ENCODE measurements around the gene ATP2A3.
A peak's percentile ranks its signal among the peaks of the same experiment; 100 is the strongest.

ATP2A3 gene

DNA sequence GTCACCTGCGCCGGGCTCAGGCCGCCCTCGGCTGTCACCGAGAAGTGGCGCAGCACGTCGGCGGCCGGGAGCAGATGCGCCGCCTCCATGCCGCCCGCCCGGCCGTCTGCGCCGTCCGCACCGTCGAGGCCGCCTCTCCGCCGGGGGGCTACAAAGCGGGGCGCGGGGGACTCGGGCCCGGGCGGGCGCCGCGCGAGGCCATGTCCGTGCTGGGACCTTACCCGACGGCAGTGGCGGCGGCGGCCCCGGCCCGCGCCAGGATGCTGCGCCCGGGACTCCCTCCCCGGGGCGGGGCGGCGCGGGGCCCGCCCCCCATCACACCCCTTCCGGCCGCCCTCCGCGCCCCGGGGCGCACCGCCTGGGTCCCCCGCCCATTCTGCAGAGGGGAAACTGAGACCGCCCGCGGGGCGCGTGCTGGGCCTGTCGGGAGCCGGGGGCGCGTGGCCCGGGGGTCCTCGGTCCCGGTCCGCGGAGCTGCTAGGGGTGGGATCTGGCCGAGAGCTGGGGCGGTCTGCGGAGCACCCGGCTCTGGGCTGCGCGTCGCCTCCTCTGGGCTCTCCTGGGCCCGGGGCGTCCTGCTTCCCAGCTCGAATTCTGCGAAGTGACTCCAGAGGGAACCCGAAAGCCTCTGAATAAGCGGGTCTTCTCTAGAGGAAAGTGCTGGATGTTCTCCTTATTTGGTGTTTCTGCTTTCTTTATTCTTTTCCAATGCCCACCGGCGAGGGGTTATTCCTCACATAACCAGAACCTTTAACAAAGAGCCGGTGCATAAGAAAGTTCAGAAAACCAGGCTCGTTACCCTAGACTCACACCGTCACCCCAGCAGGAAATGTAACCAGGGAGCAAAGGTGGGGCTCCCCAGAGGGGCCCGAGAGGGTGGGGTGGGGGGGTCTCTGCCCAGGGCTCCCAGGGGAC, at the start of gene ATP2A3:
TSS of gene ATP2A3 (minus strand) at position 235 of the 915 bp plus-strand sequence. CDS start at position 89, 146 bp downstream.
- no peak for TF ChIP-seq GATA2 (IDR thresholded peaks at IDR 0.05; ENCODE audit: low read depth, low read length)

DNA sequence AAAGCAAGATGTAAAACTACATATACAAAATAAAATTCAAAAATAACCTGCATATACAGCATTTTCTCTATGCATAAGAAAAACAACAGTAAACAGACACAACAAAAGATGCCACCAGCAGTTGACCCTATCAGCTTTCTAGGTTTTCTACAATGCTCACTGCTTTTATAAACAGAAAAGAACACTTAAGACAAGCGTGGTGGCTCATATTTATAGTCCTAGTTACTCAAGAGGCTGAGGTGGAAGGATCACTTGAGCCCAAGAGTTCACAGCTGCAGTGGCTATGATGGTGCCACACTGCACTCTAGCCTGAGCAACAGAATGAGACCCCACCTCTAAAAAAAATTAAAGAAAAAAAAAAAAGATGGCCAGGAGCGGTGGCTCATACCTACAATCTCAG, 46.5 kb upstream of the ATP2A3 start:
- no peak for TF ChIP-seq GATA2 (IDR thresholded peaks at IDR 0.05; ENCODE audit: low read depth, low read length)
- TF ChIP-seq GATA3 (IDR thresholded peaks at IDR 0.05; ENCODE audit: low read depth, low read length): no peak

DNA sequence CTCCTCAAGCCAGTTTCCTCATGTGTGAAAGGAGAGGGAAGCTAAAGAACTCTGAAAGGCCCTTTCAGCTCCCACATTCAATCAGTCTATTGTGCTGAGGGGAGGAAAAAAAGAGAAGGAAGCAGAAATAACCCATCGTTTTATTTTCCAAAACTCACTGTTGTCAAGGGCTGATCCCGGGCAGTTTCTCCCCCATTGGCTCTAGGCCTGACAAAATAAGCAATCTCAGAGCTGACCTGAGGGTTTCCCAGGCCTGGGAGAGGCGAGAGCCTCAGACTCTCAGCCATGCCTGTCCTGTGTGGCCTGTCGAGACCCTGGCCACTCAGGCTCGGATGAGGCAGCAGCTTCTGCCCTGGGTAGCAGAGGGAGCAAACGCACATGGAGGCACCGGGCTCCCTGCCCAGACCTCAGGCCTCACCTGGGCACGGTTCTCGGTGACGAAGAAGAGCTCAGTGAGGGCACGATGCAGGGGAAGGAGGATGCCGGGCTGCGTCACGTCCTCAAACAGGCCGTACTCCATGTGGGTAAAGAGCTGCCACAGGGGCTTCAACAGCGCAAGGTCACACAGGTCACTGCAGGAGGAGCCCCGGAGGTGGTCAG, 45.0 kb upstream of the ATP2A3 start:
- TF ChIP-seq GATA2 (IDR thresholded peaks at IDR 0.05; ENCODE audit: low read depth, low read length): no peak
- no peak for TF ChIP-seq GATA3 (IDR thresholded peaks at IDR 0.05; ENCODE audit: low read depth, low read length)

DNA sequence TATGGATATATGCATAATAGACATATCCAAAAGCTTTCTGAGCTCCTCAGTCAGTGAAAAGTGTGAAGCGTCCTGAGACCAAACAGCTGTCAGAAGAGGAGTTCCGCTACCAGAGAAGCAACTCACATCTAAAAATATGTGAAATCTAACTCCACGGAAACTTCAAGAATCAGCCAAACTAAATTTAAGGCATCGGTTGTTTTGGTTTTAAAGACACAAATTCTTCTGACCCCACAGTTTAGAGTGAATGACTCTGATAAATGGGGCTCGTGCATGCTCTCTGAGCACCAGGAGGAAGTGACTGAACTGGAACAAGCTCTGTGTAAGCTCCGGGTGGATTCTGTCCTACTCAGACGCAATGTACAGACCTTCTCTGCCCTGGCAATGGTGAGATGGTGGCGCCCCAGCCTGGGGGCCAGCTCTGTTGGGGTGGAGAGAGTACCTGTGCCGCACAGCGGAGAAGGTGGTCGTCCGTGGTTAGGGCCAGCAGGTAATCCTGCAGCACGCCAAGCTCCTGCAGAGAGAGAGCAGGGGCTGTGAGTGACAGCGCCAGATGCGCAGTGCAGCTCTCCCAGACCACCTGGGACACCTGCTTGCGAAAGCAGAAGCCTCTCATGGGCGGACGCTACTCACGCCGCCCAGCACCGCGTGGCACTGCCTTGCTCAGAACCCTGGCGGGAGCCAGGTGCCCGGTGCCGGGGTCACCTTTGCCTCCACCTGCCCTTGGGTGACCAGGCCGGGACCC, 44.4 kb upstream of the ATP2A3 start:
- TF ChIP-seq GATA3 (IDR thresholded peaks at IDR 0.05; ENCODE audit: low read depth, low read length): no peak
- no peak for TF ChIP-seq GATA2 (IDR thresholded peaks at IDR 0.05; ENCODE audit: low read depth, low read length)

DNA sequence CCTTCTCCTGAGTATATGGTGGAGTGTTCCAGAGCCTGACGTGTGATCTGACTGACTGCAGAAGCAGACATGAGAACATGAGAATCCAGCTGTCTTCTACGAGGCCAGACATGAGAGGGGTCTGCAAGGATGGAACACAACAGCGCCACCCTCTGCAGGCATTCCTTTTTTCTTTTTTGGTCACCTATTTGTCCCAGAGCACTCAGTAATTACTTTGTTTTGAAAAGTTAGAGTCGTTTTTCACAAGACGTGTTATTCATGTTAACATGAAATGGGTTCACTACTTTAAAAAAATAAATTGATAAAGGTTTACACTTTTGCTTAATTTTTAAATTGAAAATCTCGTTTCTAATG, 43.8 kb upstream of the ATP2A3 start:
- no peak for TF ChIP-seq GATA2 (IDR thresholded peaks at IDR 0.05; ENCODE audit: low read depth, low read length)
- TF ChIP-seq GATA3 (IDR thresholded peaks at IDR 0.05; ENCODE audit: low read depth, low read length): no peak

DNA sequence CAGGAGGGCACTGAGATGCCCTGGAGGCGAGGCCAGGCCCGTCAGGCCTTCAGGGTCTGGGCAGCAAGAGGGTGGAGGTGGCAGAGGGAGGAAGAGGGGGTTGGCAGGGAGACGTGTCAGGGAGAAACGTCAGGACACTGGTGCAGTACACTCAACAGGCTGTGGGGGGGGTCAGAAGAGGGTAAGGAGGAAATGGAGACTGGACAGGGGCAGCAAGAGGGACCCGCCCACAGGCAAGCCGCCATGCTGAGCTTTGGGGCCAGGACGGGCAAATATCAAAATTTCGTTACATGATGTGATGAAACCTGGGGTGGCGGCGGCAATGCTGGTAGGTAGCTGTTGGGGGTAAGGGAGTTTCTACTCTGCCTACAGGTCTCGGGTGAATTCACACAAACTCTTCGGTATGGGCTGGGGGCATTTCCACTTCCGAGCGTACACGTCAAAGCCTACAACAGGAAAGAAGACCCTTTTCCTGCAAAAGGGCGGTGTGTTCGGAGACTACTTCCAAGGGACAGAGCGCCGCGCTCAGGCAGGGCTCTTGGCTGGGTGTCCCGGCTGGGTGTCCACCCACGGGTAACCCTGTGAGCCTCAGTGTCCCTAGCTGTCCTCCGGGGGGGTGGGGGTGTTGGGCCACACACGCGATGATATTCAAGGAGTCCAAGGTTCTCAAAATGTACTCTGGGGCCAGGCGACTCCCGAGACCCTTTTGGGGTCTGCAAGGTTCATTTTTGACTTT, 43.3 kb upstream of the ATP2A3 start:
- TF ChIP-seq GATA2 (IDR thresholded peaks at IDR 0.05; ENCODE audit: low read depth, low read length) (no peak), GATA3 (IDR thresholded peaks at IDR 0.05; ENCODE audit: low read depth, low read length) (no peak)

DNA sequence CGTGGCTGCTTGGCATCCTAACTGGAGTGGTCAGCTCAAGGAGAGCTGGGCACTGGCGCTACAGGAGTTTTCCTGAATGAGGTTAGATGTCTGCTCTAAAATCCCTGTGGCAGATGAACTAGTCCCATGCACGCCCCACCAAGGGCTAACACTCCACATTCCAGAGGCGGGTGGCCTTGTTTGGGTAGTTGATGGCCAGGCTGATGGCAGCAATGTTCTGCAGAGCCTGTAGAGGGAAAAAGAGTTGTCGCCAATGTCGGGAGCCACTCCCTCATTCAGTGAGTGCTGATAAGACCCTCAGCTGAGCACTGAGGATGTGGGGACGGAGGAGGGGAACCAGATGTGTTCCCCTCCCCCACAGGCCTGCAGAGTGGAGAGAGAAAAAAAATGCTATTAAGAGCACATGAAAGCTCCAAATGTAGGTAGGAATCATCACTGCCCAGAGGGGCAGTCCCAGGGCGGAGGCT, 42.5 kb upstream of the ATP2A3 start:
- TF ChIP-seq GATA2 (IDR thresholded peaks at IDR 0.05; ENCODE audit: low read depth, low read length): peak; percentile 43; the same call in 1 of the 2 replicates
- TF ChIP-seq GATA3 (IDR thresholded peaks at IDR 0.05; ENCODE audit: low read depth, low read length): no peak

DNA sequence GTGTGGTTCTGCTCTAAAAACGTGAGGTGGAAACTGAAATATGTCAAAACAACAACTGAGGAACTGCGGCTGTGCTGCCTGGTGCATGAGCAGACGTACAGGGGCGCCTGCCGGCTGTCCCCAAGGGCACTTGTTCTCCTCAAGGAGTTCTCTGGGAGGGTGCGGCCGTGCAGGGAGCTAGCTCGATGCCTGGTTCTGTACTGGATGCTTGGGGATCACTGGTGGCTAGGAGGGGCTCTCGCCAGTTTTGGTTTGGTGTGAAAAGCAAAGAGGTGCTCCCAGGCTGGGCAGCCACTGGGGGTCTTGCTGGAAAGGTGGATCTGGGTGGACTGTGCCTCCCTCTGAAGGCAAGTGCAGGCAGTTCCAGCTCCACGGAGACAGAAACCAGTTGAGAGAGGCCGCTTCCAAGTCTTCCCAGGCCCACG, 41.9 kb upstream of the ATP2A3 start:
- TF ChIP-seq GATA2 (IDR thresholded peaks at IDR 0.05; ENCODE audit: low read depth, low read length): no peak
- no peak for TF ChIP-seq GATA3 (IDR thresholded peaks at IDR 0.05; ENCODE audit: low read depth, low read length)

DNA sequence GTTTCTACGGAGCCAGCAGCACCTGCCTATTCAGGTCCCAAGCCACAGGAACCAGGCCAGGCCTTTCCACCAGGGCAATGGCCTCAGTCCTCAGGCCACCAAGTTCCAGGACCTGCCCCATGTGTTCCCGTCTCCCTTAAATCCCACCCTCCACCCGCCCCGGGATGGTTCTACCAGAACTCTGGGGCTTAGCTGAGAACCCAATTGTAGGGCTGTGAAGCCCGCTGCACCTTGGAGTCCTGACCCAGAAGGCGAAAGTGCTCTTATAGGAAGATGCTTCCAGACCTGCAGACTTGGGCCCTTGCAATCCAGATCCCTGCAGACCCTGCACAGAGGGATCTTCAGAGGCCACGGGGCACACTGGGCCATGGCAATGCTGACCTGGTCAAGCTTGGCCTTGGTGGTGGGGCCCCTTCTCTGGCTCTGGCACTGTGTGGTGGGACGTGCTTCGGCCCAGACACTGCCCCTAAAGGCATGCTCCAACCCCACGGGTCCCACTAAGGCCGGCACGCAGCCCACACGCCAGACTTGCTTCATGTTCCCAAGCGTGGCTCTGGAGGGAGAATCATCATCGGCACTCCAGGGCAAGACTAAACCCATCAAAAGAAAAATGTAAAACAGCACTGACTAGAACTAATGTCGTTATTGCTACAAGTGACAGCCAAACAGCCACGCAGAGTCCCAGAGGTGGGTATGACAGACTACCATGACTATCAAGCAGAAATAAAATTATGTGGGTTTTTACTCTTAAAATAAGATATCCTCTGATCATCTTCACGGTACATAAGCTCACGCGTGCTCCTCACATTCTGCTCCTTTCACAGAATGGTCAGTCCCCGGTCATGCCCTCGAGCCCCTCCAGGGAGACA, 41.3 kb upstream of the ATP2A3 start:
- TF ChIP-seq GATA2 (IDR thresholded peaks at IDR 0.05; ENCODE audit: low read depth, low read length): no peak
- TF ChIP-seq GATA3 (IDR thresholded peaks at IDR 0.05; ENCODE audit: low read depth, low read length): no peak

DNA sequence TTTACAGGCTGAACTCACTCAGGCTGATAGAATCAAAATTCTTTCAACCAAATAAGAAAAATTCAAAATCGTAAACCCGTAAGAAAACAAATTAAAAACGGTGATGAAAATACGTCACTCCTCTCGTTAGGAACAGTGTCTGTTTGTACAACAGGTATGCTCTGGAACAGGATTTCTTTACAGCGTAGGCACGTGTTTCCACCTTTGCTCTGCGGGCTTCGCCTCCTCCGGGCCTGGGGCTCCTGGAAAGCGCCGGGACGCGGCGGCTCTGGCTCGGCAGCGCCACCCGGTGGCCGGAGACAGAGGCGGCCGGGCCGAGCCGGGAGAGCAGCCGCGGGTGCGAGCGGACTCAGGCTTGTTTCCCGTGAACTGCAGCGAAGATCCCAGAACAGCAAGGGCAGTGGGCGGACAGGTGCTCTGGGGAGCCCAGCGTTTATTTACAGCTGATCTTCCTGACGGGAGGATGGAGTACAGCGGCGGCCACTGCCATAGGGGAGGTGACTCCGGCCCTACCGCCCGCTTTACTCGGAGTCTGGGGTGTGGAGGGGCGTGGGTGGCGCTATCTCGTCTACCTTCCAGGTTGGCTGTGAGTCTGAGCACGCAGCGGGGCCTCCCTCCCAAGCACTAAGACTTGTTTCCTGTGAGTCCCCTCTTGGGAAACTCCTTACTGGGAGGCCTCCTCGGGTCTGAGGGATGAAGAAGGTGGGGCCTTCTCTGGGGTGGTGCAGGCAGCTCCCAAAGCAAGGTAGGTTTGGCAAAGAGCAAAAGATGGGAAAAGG, 40.5 kb upstream of the ATP2A3 start:
- no peak for TF ChIP-seq GATA2 (IDR thresholded peaks at IDR 0.05; ENCODE audit: low read depth, low read length)
- no peak for TF ChIP-seq GATA3 (IDR thresholded peaks at IDR 0.05; ENCODE audit: low read depth, low read length)

DNA sequence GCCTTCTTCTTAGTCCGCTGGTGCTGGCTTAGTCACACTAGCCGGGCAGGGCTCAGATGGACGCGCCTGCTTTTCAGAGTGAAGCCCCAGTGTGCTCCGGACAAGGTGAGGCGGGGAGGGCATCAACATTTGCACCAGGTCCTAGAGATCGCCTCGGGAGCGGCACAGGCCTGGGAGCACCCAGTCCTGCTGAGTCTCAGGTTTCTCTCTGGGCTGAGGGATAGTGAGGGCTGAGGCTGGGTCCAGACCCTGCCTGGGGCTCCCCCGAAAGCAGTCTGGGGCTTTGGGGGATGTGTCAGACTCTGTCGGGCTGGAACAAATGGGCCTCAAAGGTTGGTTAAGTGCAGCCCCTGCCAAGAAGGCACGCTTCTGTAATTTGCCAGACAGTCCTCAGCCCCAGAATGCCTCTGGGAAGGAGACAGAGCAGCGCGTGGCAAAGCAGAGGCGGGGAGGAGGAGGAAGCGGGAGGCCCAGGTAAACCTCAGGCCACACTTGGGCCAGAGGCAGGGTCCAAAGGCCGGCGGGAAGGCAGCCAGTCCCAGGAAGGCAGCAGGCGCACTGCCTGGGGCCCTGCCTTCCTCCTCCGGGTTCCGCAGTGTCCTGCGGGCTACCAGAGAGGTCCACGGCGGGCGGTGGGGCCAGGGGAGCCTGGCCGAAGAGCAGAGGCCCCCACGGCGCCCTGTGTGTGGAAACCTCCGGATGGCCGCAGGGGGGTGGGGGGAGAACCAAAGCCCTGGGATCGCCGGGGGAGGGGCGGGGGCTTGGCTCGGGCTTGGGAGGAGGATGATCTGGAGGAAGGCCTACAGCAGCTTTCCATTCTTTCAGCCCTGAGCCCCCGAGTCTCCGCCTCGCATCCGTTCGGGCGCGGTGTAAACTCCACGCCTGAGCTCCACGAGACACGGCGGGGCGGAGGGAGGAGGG, 39.5 kb upstream of the ATP2A3 start:
- TF ChIP-seq GATA3 (IDR thresholded peaks at IDR 0.05; ENCODE audit: low read depth, low read length): no peak
